Mucosa of gallbladder (tissue), 1 donor: ENCODE data around the gene GGA1. TPM values are rescaled to one million over a fixed set of nuclear protein-coding genes. Genes with fewer than 3 reads are reported as not detected.

Source experiments
- DNase-seq: peaks from one replicate; pipeline ENCODE4 v3.0.0-alpha.2; 2020; ENCODE audit warnings: low spot score
- total RNA-seq: library from RNA; stranded (reverse); gene quantifications from one replicate; pipeline ENCODE4 v1.2.1, GENCODE V29; 2021
- donor health status: DM: no; HTN: no; CAD: no.

Gene GGA1
- total RNA-seq: 81.5 TPM

GRCh38 chr22:37608477-37609239 lies at the start of gene GGA1:
Gene GGA1, plus strand, starts transcription at chr22:37608834. Its CDS starts 27 bp downstream, at chr22:37608861.
- peak; percentile 96 for DNase-seq

GRCh38 chr22:37559521-37559900 lies 49.1 kb upstream of the GGA1 start:
- DNase-seq: no peak

GRCh38 chr22:37559901-37560607 lies 48.6 kb upstream of the GGA1 start, which contains the start of gene CDC42EP1:
Gene CDC42EP1, plus strand, starts transcription at chr22:37560480. Its CDS starts 5,870 bp downstream, at chr22:37566350.
- peak; percentile 68 for DNase-seq

- no peak for DNase-seq
Measured at GRCh38 chr22:37560608-37561211, 47.9 kb upstream of the GGA1 start.

GRCh38 chr22:37561212-37562048 lies 47.2 kb upstream of the GGA1 start:
- DNase-seq: peak; percentile 93

- DNase-seq: no peak
Measured at GRCh38 chr22:37562049-37562875, 46.4 kb upstream of the GGA1 start.

GRCh38 chr22:37563153-37564081 lies 45.2 kb upstream of the GGA1 start:
- peak; percentile 93 for DNase-seq

GRCh38 chr22:37564111-37564711 lies 44.4 kb upstream of the GGA1 start:
- DNase-seq: no peak

GRCh38 chr22:37565830-37566229 lies 42.8 kb upstream of the GGA1 start:
- no peak for DNase-seq

- no peak for DNase-seq
Measured at GRCh38 chr22:37566329-37566837, 42.3 kb upstream of the GGA1 start.

GRCh38 chr22:37566903-37567798 lies 41.5 kb upstream of the GGA1 start:
- peak; percentile 90 for DNase-seq

- no peak for DNase-seq
Measured at GRCh38 chr22:37568012-37568411, 40.6 kb upstream of the GGA1 start.

- no peak for DNase-seq
Measured at GRCh38 chr22:37568448-37569008, 40.1 kb upstream of the GGA1 start.

GRCh38 chr22:37569009-37569920 lies 39.4 kb upstream of the GGA1 start:
- peak; percentile 87 for DNase-seq

GRCh38 chr22:37569921-37570660 lies 38.5 kb upstream of the GGA1 start:
- DNase-seq: peak; percentile 64

GRCh38 chr22:37570661-37570976 lies 38.0 kb upstream of the GGA1 start:
- DNase-seq: no peak
